GM19193 (cell line): ENCODE data around the gene FBRS.

ENCODE experiments used
- POLR2A ChIP-seq: IDR thresholded peaks from 4 replicates; pipeline ENCODE4 v1.6.1; 2011; ENCODE audit not compliant: insufficient read depth, insufficient read length; ENCODE audit errors: extremely low read depth

Gene FBRS

DNA sequence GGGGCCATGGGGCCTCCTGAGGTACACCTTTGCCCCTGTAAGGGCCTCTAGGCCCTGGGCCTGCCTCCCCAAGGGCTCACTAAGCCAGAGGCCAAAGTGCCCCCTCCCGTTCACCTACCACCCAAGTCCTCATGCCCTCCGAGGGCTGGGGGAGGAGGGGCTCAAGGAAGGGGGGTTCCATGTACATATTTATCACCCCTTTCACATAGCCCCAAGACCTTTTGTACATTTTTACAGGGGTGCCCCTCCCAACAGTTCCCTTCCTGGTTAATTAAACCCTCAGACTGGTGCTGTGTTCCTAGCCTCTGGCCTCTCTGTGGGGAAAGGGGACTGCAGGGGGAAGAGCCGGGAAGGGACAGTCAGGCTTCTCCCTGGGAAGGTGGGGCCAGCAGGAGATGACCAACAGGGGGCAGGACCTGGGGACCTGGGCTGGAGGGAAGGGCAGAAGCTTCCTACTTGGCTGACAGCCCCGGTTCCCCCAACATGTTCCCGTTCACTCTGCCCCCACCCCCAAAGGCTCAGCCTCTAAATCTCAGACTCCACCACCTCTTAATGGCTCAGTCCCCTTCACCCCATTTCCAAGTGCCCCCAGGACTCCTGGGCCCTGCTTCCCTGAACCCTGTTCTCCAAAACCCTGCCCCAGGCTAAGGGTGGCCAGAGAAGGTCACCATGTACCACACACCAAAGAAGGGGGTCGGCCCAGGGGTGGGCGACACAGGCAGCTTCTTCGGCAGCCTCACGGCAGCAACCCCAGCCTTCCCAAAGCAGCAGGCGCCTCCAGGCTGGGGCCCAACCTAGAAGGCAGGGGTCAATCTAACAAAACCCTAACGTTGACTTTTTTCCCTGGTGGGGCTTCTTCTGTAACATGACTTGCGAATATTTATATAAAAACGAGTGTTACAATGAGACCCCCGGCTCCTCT lies 11.9 kb downstream of the FBRS start:
- TF ChIP-seq POLR2A, result no peak

DNA sequence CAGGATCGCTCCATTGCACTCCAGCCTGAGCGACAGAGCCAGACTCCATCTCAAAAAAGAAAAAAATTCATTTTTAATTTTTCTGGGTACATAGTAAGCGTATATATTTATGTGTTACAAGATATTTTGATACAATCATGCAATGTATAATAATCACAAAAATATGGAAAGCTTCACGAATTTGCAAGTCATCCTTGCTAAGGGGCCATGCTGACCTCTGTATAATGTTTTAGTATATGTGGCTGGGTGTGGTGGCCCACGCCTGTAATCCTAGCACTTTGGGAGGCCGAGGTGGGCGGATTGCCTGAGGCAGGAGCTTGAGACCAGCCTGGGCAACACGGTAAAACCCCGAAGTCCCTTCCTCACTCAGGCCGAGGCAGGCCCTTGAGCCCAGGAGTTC lies 16.9 kb downstream of the FBRS start:
- TF ChIP-seq POLR2A, result no peak

DNA sequence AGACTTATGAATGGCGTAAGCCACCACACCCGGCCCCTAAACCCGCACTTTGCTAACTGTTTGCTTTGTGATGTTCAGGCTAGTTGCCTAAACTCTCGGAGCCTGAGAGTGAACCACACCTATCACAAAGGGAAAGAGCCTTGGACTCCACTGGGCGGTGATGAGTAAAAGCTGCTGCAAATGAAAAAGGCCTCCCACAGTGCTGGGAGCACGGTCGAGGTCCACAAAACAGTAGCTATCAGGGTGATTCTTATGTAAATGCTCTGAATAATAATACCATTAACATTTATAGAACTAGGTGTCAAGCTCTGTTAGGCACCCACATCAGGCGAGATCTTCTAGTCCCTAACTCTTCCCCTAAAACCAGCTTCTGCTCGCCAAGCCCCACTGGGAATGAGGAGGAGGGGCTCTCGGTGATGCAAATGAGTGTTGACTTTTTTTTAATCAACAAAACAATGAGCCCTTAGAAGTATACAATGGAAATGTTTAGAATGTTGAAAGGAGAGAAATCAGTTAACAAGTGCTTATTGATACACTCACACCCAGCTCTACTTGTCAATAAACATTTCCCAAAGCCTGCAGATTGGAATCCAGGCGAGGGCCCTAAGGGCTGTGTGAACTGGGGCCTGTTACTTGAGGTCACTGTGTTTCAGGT lies 19.8 kb downstream of the FBRS start:
- no peak for TF ChIP-seq POLR2A

DNA sequence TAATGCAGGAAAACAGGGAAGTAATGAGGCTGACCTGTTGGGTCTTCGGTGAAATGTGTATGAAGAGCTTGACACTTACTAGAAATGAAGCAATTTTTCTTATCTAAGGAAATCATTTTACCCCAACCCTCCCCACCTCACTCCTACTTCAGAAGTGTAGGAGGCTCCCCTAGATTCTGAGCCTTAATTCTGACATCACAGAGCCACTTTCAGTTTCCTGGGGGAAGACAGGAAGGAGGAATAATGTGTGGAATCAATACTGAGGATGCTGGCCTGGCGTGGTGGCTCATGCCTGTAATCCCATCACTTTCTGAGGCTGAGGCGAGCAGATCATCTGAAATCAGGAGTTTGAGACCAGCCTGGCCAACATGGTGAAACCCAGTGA lies 20.3 kb downstream of the FBRS start:
- TF ChIP-seq POLR2A, result no peak

DNA sequence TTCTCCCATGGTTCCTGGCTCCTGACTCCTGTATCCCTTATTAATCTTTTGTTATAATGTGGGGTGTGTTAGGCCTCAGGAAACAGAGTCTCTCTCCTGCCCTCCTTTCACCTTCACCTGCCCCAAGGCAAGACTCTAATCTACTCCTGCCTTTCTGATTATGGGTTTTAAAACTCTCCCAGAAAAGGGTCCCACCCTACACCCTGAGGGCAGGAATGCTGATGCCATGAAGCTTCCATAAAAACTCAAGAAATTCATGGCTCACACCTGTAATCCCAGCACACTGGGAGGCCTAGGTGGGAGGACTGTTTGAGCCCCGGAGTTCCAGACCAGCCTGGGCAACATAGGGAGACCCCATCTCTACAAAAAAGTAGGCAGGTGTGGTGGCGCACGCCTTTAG lies 22.1 kb downstream of the FBRS start:
- TF ChIP-seq POLR2A, result no peak

DNA sequence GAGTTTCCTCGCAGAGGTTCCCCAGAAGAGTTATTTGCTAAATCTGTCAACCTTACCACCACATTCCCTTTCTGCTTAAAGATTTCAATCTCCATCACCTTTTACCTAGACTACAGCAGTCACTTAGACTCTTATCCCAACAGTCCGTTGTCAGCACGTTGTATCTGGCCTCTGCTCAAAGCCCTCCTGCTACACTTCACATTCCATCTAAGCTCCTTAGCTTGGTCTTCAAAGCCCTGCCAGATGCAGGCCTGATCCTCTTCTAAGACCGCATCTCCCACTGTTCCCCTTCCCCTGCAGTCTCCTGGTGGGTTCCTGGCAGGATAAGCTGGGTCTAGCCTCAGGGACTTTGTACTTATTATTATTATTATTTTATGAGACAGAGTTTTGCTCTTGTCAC lies 30.5 kb downstream of the FBRS start:
- TF ChIP-seq POLR2A, result no peak

DNA sequence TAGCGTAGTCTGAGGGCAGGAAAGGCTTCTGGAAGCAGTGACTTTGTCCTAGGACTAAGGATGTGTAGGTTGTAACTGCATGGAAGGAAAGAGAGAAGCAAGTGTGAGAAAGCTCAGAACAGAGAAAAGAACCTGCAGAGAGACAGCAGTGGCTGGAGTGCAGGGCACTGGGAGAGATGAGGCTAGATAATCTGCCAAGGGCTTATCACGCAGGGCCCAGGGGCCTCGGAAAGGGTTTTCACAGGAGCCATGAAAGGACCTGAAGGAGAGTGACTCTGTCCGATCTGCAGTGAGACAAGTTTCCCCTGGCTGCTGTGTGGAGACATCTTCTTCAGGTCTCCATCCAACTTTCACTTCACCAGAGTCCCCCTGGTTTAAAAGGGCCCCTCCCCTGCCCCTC lies 33.7 kb downstream of the FBRS start:
- TF ChIP-seq POLR2A, result no peak

DNA sequence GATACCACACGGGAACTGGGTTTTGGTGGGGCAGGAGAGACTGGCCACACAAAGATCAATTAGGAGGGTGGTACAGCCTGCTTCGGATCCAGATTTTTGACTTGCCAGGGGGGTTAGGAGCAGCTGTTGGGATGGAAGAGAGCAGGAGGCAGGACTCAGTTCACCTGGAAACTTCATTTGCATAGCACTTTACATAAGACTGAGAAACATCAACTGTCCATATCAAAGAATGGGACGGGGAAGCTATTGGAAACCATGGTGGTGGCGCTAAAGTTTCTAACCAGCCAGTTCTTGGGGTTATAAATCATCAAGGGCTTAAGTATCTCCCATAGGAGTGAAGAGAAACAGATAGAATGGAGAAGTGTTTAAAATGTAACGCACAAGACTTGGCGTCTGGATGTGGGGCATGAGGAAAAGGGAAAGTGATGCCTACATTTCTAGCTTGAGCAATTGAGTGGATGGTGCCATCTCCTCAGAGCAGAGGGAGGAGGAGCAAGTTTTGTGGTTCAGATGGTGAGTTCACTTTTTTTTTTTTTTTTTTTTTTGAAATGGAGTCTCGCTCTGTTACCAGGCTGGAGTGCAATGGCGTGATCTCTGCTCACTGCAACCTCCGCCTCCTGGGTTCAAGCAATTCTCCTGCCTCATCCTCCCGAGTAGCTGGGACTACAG lies 34.3 kb downstream of the FBRS start:
- no peak for TF ChIP-seq POLR2A

DNA sequence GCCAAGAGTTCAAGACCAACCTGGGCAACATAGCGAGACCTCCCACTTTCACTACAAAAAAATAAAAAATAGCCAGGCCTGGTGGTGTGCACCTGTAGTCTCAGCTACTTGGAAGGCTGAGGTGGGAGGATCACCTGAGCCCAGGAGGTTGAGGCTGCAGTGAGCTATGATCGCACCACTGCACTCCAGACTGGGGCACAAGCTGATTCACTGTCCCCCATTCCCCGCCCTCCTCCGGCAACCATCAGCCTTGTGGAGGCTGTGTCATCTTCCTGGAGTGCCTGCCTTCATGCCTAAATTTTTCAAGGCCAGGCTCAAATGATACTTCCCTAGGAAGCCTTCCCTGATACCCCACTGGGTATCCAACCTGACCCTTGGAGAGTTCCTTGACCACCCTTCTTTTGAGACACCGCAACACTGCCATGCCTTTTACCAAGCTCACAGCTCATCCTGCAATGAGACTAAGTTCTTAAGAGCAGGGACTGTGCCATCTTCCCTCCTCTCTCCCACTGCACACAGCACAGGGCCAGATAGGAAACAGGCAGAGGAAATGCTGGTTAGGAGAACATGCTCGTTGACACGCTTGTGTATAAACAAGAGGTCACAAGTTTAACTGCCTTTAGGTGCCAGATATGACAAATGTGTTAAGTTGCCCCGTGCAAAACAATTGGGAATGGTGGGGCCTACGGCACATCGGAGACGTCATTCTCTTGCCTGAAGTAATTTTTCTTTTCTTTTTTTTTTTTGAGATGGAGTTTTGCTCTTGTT lies 36.9 kb downstream of the FBRS start:
- TF ChIP-seq POLR2A, result no peak

DNA sequence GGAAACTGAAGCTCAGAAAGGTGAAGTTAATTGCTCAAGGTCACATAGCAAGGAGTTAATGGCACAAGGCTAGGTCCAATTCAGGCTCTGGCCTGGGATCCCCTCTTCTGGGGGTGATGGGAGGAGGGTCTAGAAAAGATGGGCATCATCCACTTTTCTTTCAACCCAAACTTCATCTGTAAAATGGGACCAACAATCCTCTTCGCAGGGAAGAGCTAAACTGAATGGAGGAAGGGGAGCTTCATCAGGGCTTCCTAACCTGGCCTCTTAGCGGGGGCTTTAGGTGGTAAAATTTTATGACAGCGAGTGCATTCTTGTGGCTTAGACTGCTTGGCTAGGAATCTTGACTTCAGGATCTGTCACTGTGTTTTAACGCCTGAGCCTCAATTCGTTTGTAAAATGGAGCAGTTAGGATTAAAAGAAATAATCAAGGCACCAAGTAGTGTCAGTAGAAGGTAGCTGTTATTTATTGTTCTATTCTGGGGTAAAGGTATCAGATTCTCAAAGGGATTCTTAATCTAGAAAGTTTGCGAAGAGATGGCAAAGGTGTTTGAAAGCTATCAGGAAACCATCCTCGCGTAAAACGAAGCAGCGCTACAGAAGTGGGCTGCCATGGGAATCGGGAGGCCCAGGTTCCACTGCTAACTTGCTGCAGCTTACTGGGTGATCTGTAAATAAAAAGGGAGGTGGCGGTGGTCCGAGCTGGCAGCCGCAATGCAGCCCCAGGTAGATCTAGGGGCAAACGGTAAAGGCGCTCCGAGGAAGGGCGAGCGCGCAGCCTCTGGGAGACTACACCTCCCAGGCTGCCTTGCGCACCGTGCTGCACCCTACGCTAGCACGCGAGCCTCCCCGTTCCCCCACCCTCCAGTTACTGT lies 39.3 kb downstream of the FBRS start:
- no peak for TF ChIP-seq POLR2A

DNA sequence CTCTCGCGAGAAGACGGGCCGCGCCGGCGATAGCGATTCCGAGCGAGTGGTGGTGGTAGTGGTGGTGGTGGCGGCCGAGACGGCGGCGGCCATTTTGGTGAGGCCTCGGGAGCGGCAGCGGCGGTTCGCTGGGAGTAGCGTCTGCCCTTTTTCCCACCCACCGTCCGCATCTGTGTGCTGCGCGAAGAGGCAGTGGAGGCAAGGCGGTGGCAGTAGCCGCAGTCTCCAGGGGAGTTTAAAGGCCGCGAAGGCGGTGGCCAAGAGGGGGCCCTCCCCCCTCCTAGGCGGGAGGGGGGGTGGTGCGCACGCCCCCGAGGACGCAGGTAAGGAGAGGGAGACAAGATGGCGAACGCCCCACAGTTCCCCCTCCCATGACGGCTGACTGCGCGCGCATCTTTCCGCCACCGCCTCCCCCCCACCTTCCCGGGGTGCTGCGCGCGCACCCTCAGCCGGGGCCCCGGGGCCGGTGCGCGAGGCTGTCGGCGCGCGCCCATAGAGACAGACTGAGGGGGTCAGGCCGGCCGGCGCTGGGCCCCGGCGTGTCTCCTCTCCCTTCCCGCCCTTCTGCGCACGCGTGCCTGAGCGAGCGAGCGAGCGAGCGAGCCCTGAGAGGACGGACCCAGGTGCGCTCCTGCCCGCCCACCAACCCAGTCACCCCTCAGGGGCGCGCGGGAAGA lies 40.0 kb downstream of the FBRS start:
- TF ChIP-seq POLR2A, result peak; percentile 93

DNA sequence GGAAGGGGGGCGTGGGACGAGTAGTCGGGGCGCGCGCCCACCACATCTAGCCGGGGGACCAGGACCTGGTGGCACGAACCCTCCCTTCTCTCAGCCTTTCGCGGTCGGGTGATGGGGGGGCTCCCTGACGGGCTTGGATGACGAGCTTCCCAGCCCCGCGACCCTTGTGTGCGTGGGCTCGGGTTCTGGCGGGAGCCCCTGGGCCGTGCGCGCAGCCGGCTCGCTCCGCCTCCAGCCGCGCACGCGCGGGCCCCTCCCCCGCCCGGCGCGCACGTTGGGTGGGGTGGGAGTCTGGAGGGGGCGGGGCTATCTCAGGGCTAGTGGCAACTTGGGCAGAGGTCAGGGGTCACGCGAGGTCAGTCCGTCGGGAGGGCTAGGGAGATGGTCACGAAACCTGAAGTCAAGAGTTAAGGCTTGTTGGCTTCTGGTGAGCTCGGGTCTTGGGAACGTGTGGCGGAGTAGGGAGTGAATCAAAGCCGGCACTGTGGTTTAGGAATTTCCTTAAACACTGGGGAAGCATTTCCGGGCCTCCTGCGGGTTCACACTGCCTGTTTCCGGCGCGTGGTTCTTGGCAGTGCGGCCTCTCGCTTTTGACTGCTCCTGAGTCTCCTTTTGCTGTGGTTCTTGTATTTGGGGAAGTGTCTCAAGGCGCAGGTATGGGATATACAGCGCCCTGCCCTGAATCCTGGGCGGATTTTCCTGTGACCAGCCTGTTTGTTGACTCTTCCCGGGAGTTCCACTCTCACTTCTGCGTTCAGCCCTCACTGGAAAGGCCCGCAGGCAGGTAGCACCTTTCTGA lies 40.8 kb downstream of the FBRS start, which contains the start of gene SRCAP:
TSS of gene SRCAP (plus strand) at position 356 of the 799 bp plus-strand sequence. CDS start 1,654 bp downstream, outside the sequence.
- TF ChIP-seq POLR2A, result peak; percentile 56
